Activated CD4-positive, alpha-beta T cell treated with anti-CD3 and anti-CD28 coated beads for 24 hours (primary cell): ENCODE data around the gene GOLGA6L7.
"Not testable (repeated sequence)": the region's sequence is repeated elsewhere in the genome, so short reads cannot be mapped to it uniquely, and the experiment has no call there.

Source experiments
- DNase-seq, 2 donors: peaks; one replicate each; pipeline ENCODE4 v3.0.0-alpha.2; 2020; ENCODE audit warnings: low read depth in 2 of 2

GOLGA6L7 gene

GRCh38 chr15:28848521-28848920, at the start of gene GOLGA6L7:
GOLGA6L7 (minus strand) TSS chr15:28848644; CDS start chr15:28848549, 95 bp downstream.
- DNase-seq = not testable (repeated sequence)

GRCh38 chr15:28897861-28898585, 49.6 kb upstream of the GOLGA6L7 start:
- no peak for DNase-seq

- no peak for DNase-seq
These were observed 48.5 kb upstream of the GOLGA6L7 start for GRCh38 chr15:28896951-28897350.

- DNase-seq = no peak
These were observed 47.1 kb upstream of the GOLGA6L7 start for GRCh38 chr15:28895566-28895965.

GRCh38 chr15:28895146-28895545, 46.7 kb upstream of the GOLGA6L7 start:
- no peak for DNase-seq

GRCh38 chr15:28894631-28895030, 46.2 kb upstream of the GOLGA6L7 start:
- no peak for DNase-seq

- no peak for DNase-seq
These were observed 44.6 kb upstream of the GOLGA6L7 start for GRCh38 chr15:28892789-28893610.

- no peak for DNase-seq
These were observed 43.1 kb upstream of the GOLGA6L7 start for GRCh38 chr15:28891588-28891987.

- no peak for DNase-seq
These were observed 42.5 kb upstream of the GOLGA6L7 start for GRCh38 chr15:28890711-28891495.

GRCh38 chr15:28890291-28890690, 41.8 kb upstream of the GOLGA6L7 start:
- DNase-seq = not testable (repeated sequence)

- DNase-seq = not testable (repeated sequence)
These were observed 41.4 kb upstream of the GOLGA6L7 start for GRCh38 chr15:28889871-28890270.

GRCh38 chr15:28889346-28889745, 40.9 kb upstream of the GOLGA6L7 start:
- DNase-seq = no peak

GRCh38 chr15:28888900-28889299, 40.5 kb upstream of the GOLGA6L7 start:
- DNase-seq = no peak

GRCh38 chr15:28888302-28888894, 40.0 kb upstream of the GOLGA6L7 start:
- DNase-seq = no peak

GRCh38 chr15:28887339-28888174, 39.1 kb upstream of the GOLGA6L7 start:
- DNase-seq = no peak

GRCh38 chr15:28886431-28887338, 38.2 kb upstream of the GOLGA6L7 start:
- DNase-seq = no peak

GRCh38 chr15:28885630-28886430, 37.4 kb upstream of the GOLGA6L7 start, which contains the start of gene APBA2:
APBA2 (plus strand) TSS chr15:28885974; CDS start chr15:29053885, 167,911 bp downstream.
- DNase-seq = peak; percentile 30 to 31

- no peak for DNase-seq
These were observed 36.7 kb upstream of the GOLGA6L7 start for GRCh38 chr15:28885128-28885629.
